Caco-2 (cell line): ENCODE results near the gene MYL3. TPM values are rescaled to one million over a fixed set of nuclear protein-coding genes. Genes with fewer than 3 reads are reported as not detected.

Experiments used
- BruUV-seq: library from RNA; stranded (reverse); fragments of 400-500 nt; replicated peaks from 2 replicates; lab custom pipeline; 2021; lab: Mats Ljungman, UMichigan
- CTCF ChIA-PET: fragments of 300-600 bp; sonication (Branson Sonifier 250); formaldehyde crosslinking; loops from one replicate; lab custom pipeline; 2022; ENCODE audit warnings: antibody characterized with exemption; lab: Charles Lee
- POLR2A ChIA-PET: fragments of 300-600 bp; sonication (Branson Sonifier 250); formaldehyde crosslinking; loops from one replicate; lab custom pipeline; 2022; ENCODE audit warnings: antibody characterized with exemption; lab: Charles Lee
- DNase-seq, 2 experiments: peaks; one replicate each; pipeline versions ENCODE4 v3.0.0 to v3.0.0-alpha.2; 2020 to 2022
- H3K27me3 ChIP-seq: replicated peaks from 2 replicates; pipeline ENCODE4 v1.6.0; 2011; ENCODE audit warnings: low read length; ENCODE audit not compliant: control insufficient read depth, insufficient read depth
- H3K36me3 ChIP-seq: 2 replicates; pipeline ENCODE4 v1.5.1; 2011; ENCODE audit warnings: low read length; ENCODE audit not compliant: control insufficient read depth, insufficient read depth
- H3K4me1 ChIP-seq: fragments of 250-450 bp; sonication (Bioruptor Pico); 2 replicates; pipeline ENCODE4 v1.5.1; 2020; ENCODE audit warnings: mild to moderate bottlenecking
- H3K4me3 ChIP-seq: 2 replicates; pipeline ENCODE4 v1.5.1; 2011; ENCODE audit warnings: low read depth, mild to moderate bottlenecking, control low read depth, low read length
- H3K9me3 ChIP-seq: fragments of 250-450 bp; sonication (Bioruptor Pico); 2 replicates; pipeline ENCODE4 v1.5.1; 2020; ENCODE audit warnings: mild to moderate bottlenecking, moderate library complexity
- H3K27ac Mint-ChIP-seq: one replicate; pipeline ENCODE4 v1.8.0; 2022; ENCODE audit warnings: mixed read lengths; ENCODE audit not compliant: unreplicated experiment
- H3K27me3 Mint-ChIP-seq: one replicate; pipeline ENCODE4 v1.8.0; 2022; ENCODE audit warnings: mixed read lengths; ENCODE audit not compliant: insufficient read depth, unreplicated experiment
- H3K36me3 Mint-ChIP-seq: one replicate; pipeline ENCODE4 v1.8.0; 2022; ENCODE audit warnings: mild to moderate bottlenecking, mixed read lengths; ENCODE audit not compliant: insufficient read depth, unreplicated experiment
- H3K4me1 Mint-ChIP-seq: one replicate; pipeline ENCODE4 v1.8.0; 2022; ENCODE audit warnings: low read depth, mixed read lengths; ENCODE audit not compliant: unreplicated experiment
- H3K4me3 Mint-ChIP-seq: one replicate; pipeline ENCODE4 v1.8.0; 2022; ENCODE audit warnings: mild to moderate bottlenecking, moderate library complexity, mixed read lengths; ENCODE audit not compliant: unreplicated experiment
- H3K9me3 Mint-ChIP-seq: one replicate; pipeline ENCODE4 v1.8.0; 2022; ENCODE audit warnings: mixed read lengths; ENCODE audit not compliant: unreplicated experiment
- intact Hi-C: fragments of 100-400 bp; cut with micrococcal nuclease; formaldehyde crosslinking; loops from one replicate; pipeline ENCODE4 v1.10.0; 2022; ENCODE audit not compliant: unreplicated experiment
- total RNA-seq: library from RNA; stranded (reverse); gene quantifications from 2 replicates; pipeline ENCODE4 v1.2.3, GENCODE V29; 2022
- TF ChIP-seq, protein P1 (sequence below), 2 experiments: fragments of 200-600 bp in 1 of 2; IDR thresholded peaks; 1 replicate in 1 of 2; 2 replicates in 1 of 2; pipeline versions ENCODE4 v1.5.1 to v1.8.0; 2011 to 2022; ENCODE audit warnings: antibody characterized with exemption in 1 of 2, control low read depth in 1 of 2, inconsistent platforms in 1 of 2, low read depth in 1 of 2, low read length in 1 of 2, mild to moderate bottlenecking in 1 of 2, moderate library complexity in 1 of 2; ENCODE audit not compliant: insufficient read depth in 1 of 2, severe bottlenecking in 1 of 2, unreplicated experiment in 1 of 2

The MYL3 gene
- total RNA-seq, 1 experiment from 2014 or later, result 13.8 TPM

DNA sequence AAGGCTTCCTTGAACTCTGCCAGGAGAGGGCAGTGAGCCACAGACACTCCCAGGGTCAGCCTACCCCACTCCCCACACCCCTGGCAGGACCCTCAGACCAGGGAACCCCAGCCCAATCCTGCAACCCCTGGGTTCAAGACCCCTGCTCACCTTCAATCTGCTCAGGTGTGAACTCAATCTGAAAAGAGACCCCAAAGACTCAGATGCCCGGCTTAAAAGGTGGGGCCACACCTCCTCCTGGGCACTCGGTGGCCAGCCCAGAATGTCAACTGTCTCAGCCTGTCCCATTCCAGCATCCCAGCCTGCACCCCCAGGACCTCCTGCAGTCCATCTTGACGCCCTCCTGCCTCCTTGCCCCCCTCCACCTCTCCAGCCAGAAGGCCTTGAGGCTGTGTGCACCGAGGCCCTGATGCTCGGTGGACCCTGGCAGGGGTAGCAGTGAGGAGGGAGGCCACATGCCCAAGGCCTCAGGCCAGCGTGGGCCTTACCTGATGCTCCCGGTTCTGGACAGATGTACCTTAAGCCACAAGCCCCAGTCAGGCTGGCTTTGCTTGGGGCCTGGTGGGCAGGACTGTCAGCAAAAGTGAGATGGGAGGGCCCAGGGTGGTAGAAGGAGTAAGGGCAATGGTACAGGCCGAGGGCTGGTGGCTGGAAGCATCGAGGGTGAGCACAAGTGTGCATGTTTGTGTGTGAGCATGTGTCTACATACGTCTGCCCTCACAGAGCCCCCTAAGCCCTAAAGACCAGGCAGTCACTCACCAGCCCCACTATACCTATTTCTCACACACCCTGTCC lies 2.2 kb downstream of the MYL3 start:
- intact Hi-C loops, result loop anchor here (2.0 kb wide), 1 partner anchor 156 kb away; no protein-coding TSS in a partner anchor
- no peaks in the 10 kb centered on the region for H3K27me3 Mint-ChIP-seq
- H3K27ac Mint-ChIP-seq, result no peak overlapping the region

DNA sequence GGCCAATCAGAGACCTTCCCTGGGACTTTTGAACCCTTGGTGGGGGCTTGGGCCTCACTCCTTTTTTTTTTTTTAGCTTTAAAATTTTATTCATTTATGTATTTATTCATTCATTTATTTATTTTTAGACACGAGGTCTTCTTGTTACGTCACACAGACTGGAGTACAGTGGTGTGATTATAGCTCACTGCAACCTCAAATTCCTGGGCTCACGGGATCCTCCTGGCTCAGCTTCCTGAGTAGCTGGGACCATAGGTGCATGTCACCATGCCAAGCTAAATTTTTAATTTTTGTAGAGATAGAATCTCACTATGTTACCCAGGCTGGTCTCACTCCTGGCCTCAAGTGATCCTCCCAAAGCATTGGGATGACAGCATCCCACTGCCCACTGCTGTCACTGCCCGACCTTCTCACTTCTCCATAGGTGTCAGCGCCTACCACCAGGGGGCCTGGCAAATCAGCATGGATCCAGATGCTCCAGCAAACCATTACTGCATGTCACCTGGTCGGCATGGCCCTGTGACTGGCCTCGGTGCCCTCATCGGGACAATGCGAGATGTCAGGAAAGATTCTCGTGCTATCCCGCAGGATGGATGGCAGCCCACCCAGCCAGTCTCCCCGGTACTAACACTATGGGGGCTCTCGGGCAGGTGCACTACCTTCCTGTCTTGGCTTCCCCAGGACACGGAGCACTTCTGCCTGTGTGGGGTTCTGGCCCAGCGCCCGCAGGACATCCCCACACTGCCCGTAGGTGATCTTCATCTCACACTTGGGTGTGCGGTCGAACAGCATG lies 3.0 kb downstream of the MYL3 start:
- Histone ChIP-seq H3K9me3 (no peaks in the 10 kb centered on the region), H3K4me3 (no peak overlapping the region), H3K36me3 (no peaks in the 10 kb centered on the region), H3K27me3 (no peaks in the 10 kb centered on the region), H3K4me1 (peaks cover 27% of the 10 kb centered on the region)
- H3K36me3 Mint-ChIP-seq, result peaks cover 5% of the 10 kb centered on the region
- POLR2A ChIA-PET, result no interaction called here
- no peak overlapping the region for H3K27ac Mint-ChIP-seq
- intact Hi-C loops, result loop anchor here (2.0 kb wide), 1 partner anchor 155 kb away; no protein-coding TSS in a partner anchor
- H3K4me1 Mint-ChIP-seq, result peaks cover 22% of the 10 kb centered on the region
- TF ChIP-seq, protein P1, sequence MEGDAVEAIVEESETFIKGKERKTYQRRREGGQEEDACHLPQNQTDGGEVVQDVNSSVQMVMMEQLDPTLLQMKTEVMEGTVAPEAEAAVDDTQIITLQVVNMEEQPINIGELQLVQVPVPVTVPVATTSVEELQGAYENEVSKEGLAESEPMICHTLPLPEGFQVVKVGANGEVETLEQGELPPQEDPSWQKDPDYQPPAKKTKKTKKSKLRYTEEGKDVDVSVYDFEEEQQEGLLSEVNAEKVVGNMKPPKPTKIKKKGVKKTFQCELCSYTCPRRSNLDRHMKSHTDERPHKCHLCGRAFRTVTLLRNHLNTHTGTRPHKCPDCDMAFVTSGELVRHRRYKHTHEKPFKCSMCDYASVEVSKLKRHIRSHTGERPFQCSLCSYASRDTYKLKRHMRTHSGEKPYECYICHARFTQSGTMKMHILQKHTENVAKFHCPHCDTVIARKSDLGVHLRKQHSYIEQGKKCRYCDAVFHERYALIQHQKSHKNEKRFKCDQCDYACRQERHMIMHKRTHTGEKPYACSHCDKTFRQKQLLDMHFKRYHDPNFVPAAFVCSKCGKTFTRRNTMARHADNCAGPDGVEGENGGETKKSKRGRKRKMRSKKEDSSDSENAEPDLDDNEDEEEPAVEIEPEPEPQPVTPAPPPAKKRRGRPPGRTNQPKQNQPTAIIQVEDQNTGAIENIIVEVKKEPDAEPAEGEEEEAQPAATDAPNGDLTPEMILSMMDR (IDR thresholded peaks at IDR 0.05; ENCODE audit: insufficient read depth in 1 of 2, low read depth in 1 of 2, low read length in 1 of 2, severe bottlenecking in 1 of 2, unreplicated experiment in 1 of 2), result peak; percentile 66 to 67
- no peak overlapping the region for H3K4me3 Mint-ChIP-seq
- H3K27me3 Mint-ChIP-seq, result no peaks in the 10 kb centered on the region
- DNase-seq, result peak; percentile 61 to 72
- no TSS peak for BruUV-seq
- CTCF ChIA-PET, result interaction anchor here (0.6 to 1.1 kb wide), 2 partner anchors 35 to 168 kb away, joined by 3 to 4 read pairs; no protein-coding TSS in a partner anchor
- no peaks in the 10 kb centered on the region for H3K9me3 Mint-ChIP-seq

More for the DNA sequence above, 2.2 kb downstream of the MYL3 start:
- H3K4me3 ChIP-seq, result no peak overlapping the region
- H3K9me3 ChIP-seq, result no peaks in the 10 kb centered on the region
- Mint-ChIP-seq H3K4me1 (peaks cover 22% of the 10 kb centered on the region), H3K36me3 (peaks cover 5% of the 10 kb centered on the region), H3K9me3 (no peaks in the 10 kb centered on the region), H3K4me3 (no peak overlapping the region)
- H3K4me1 ChIP-seq, result peaks cover 30% of the 10 kb centered on the region
- ChIA-PET POLR2A (no interaction called here), CTCF (no interaction called here)
- BruUV-seq, result no TSS peak
- DNase-seq, result peak in 1 of 2 experiments; percentile 19
- no peaks in the 10 kb centered on the region for H3K27me3 ChIP-seq
- H3K36me3 ChIP-seq, result no peaks in the 10 kb centered on the region
- TF ChIP-seq, protein P1 (IDR thresholded peaks at IDR 0.05; ENCODE audit: insufficient read depth in 1 of 2, low read depth in 1 of 2, low read length in 1 of 2, severe bottlenecking in 1 of 2, unreplicated experiment in 1 of 2), result no peak

DNA sequence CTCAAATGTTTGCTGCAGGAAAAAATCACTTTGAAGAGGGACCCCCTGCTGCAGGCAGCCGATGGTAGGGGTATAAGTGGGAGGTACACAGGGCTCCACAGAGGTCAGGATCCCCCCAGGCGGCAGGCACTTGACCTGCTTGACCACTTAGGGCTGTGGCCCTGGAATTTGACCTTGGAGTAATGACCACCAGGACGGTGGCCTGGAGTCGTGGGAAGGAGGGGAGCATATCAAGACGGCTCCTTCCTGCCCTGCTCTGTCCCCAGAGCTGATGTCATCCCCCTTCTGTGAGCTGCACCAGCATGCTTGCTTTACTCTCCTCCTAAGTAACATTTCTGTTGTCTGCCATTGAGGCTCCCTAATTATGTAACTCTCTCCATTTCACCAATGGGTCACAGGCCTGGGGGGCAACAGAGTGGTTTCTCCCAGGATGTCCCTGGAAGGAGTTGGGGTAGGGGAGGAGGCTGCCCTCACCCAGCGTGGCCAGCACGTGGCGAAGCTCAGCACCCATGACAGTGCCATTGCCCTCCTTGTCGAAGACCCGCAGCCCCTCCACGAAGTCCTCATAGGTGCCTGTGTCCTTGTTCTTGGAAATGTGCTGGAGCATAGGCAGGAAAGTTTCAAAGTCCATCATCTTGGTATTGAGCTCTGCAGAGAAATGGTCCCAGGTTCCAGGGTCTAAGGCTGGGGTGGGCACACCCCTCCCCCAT lies 4.1 kb downstream of the MYL3 start:
- Mint-ChIP-seq H3K4me1 (peaks cover 13% of the 10 kb centered on the region), H3K36me3 (peaks cover 5% of the 10 kb centered on the region), H3K9me3 (no peaks in the 10 kb centered on the region), H3K4me3 (no peak overlapping the region), H3K27me3 (no peaks in the 10 kb centered on the region), H3K27ac (no peak overlapping the region)
- POLR2A ChIA-PET, result no interaction called here
- Histone ChIP-seq H3K4me3 (no peak overlapping the region), H3K4me1 (peaks cover 16% of the 10 kb centered on the region), H3K9me3 (no peaks in the 10 kb centered on the region), H3K36me3 (no peaks in the 10 kb centered on the region), H3K27me3 (no peaks in the 10 kb centered on the region)
- intact Hi-C loops, result no loop called here
- CTCF ChIA-PET, result interaction anchor here (1.1 kb wide), 1 partner anchor 36 kb away, joined by 4 read pairs; no protein-coding TSS in a partner anchor
- DNase-seq, result peak in 1 of 2 experiments; percentile 17
- TF ChIP-seq, protein P1 (IDR thresholded peaks at IDR 0.05; ENCODE audit: insufficient read depth in 1 of 2, low read depth in 1 of 2, low read length in 1 of 2, severe bottlenecking in 1 of 2, unreplicated experiment in 1 of 2), result no peak
- BruUV-seq, result no TSS peak
